ENCODE data around the gene UBTD1. TPM values are rescaled to one million over a fixed set of nuclear protein-coding genes. Genes with fewer than 3 reads are reported as not detected.
A peak's percentile ranks its signal among the peaks of the same experiment; 100 is the strongest.
"Not testable (repeated sequence)": the region's sequence is repeated elsewhere in the genome, so short reads cannot be mapped to it uniquely, and the experiment has no call there.

UBTD1 gene
- polyA plus RNA-seq, 3 donors from 2014 or later: 1.7 to 3.2 (median 2.9) TPM

- Mint-ChIP-seq H3K9me3 (no peaks in the 10 kb centered on the region), H3K4me1 (no peaks in the 10 kb centered on the region), H3K27me3 (ENCODE audit: low read depth in 3 of 3) (peaks cover 0 to 2% (median 0%) of the 10 kb centered on the region in 3 donors), H3K27ac (peak overlapping the region in 1 of 6 donors; percentile 7), H3K36me3 (no peaks in the 10 kb centered on the region), H3K4me3 (no peak overlapping the region)
- no peak for DNase-seq
These were observed 75.8 kb downstream of the UBTD1 start for GRCh38 chr10:97574374-97575126.

GRCh38 chr10:97575127-97575668 is 76.5 kb downstream of the UBTD1 start:
- H3K27ac Mint-ChIP-seq: no peak overlapping the region
- H3K36me3 Mint-ChIP-seq: no peaks in the 10 kb centered on the region
- no peak for DNase-seq
- no peak overlapping the region for H3K4me3 Mint-ChIP-seq
- H3K9me3 Mint-ChIP-seq: no peaks in the 10 kb centered on the region
- H3K4me1 Mint-ChIP-seq: no peaks in the 10 kb centered on the region
- H3K27me3 Mint-ChIP-seq (ENCODE audit: low read depth in 3 of 3): peaks cover 0 to 2% (median 0%) of the 10 kb centered on the region in 3 donors

GRCh38 chr10:97576487-97576886 is 77.8 kb downstream of the UBTD1 start:
- not testable (repeated sequence) for H3K27me3 Mint-ChIP-seq (ENCODE audit: low read depth in 3 of 3); DNase-seq

GRCh38 chr10:97577701-97578100 is 79.0 kb downstream of the UBTD1 start:
- no peak overlapping the region for H3K4me3 Mint-ChIP-seq
- H3K4me1 Mint-ChIP-seq: no peaks in the 10 kb centered on the region
- H3K9me3 Mint-ChIP-seq: no peaks in the 10 kb centered on the region
- H3K27ac Mint-ChIP-seq: no peak overlapping the region
- H3K36me3 Mint-ChIP-seq: no peaks in the 10 kb centered on the region
- DNase-seq: no peak
- H3K27me3 Mint-ChIP-seq (ENCODE audit: low read depth in 3 of 3): peaks cover 0 to 4% (median 4%) of the 10 kb centered on the region in 3 donors

More at GRCh38 chr10:97576487-97576886, 77.8 kb downstream of the UBTD1 start:
- H3K36me3 Mint-ChIP-seq, H3K9me3 Mint-ChIP-seq, H3K4me3 Mint-ChIP-seq, H3K27ac Mint-ChIP-seq, H3K4me1 Mint-ChIP-seq: not testable (repeated sequence)

- no peak for DNase-seq
- Mint-ChIP-seq H3K4me3 (no peak overlapping the region), H3K36me3 (no peaks in the 10 kb centered on the region), H3K9me3 (no peaks in the 10 kb centered on the region), H3K27me3 (ENCODE audit: low read depth in 3 of 3) (peaks cover 0 to 5% (median 4%) of the 10 kb centered on the region in 3 donors), H3K27ac (no peak overlapping the region), H3K4me1 (no peaks in the 10 kb centered on the region)
These were observed 79.6 kb downstream of the UBTD1 start for GRCh38 chr10:97578171-97578844.

GRCh38 chr10:97580421-97581367 is 82.0 kb downstream of the UBTD1 start:
- Mint-ChIP-seq H3K9me3 (no peaks in the 10 kb centered on the region), H3K27me3 (ENCODE audit: low read depth in 3 of 3) (peaks cover 0 to 8% (median 6%) of the 10 kb centered on the region in 3 donors), H3K27ac (peak overlapping the region in 1 of 6 donors; percentile 56), H3K4me1 (no peaks in the 10 kb centered on the region), H3K4me3 (no peak overlapping the region), H3K36me3 (no peaks in the 10 kb centered on the region)
- no peak for DNase-seq

GRCh38 chr10:97582169-97582568 is 83.4 kb downstream of the UBTD1 start:
- H3K4me3 Mint-ChIP-seq: no peak overlapping the region
- H3K4me1 Mint-ChIP-seq: no peaks in the 10 kb centered on the region
- H3K27me3 Mint-ChIP-seq (ENCODE audit: low read depth in 3 of 3): peaks cover 0 to 8% (median 6%) of the 10 kb centered on the region in 3 donors

GRCh38 chr10:97583476-97583875 is 84.8 kb downstream of the UBTD1 start:
- Mint-ChIP-seq H3K4me1 (no peaks in the 10 kb centered on the region), H3K36me3 (no peaks in the 10 kb centered on the region), H3K27ac (no peak overlapping the region), H3K4me3 (no peak overlapping the region), H3K27me3 (ENCODE audit: low read depth in 3 of 3) (peaks cover 0 to 6% (median 6%) of the 10 kb centered on the region in 3 donors), H3K9me3 (no peaks in the 10 kb centered on the region)
- no peak for DNase-seq

More at GRCh38 chr10:97582169-97582568, 83.4 kb downstream of the UBTD1 start:
- Mint-ChIP-seq H3K27ac (no peak overlapping the region), H3K9me3 (no peaks in the 10 kb centered on the region), H3K36me3 (no peaks in the 10 kb centered on the region)
- DNase-seq: no peak

- DNase-seq: no peak
- Mint-ChIP-seq H3K27ac (no peak within 1 kb of the TSS), H3K4me1 (peaks cover 0 to 3% of the 10 kb centered on the region in 2 donors), H3K27me3 (ENCODE audit: low read depth in 3 of 3) (peaks cover 0 to 6% (median 6%) of the 10 kb centered on the region in 3 donors), H3K36me3 (no peaks in the 10 kb centered on the region), H3K4me3 (no peak within 1 kb of the TSS), H3K9me3 (no peaks in the 10 kb centered on the region)
These were observed 85.5 kb downstream of the UBTD1 start, which contains the start of gene HOGA1 for GRCh38 chr10:97584060-97584797. Gene HOGA1, plus strand, starts transcription at chr10:97584389. Its CDS starts 315 bp downstream, at chr10:97584704.

- Mint-ChIP-seq H3K4me1 (peaks cover 5 to 10% of the 10 kb centered on the region in 2 donors), H3K9me3 (no peaks in the 10 kb centered on the region), H3K4me3 (no peak overlapping the region), H3K27ac (no peak overlapping the region), H3K27me3 (ENCODE audit: low read depth in 3 of 3) (peaks cover 0 to 6% (median 6%) of the 10 kb centered on the region in 3 donors), H3K36me3 (no peaks in the 10 kb centered on the region)
- DNase-seq: no peak
These were observed 86.2 kb downstream of the UBTD1 start for GRCh38 chr10:97584798-97585438.

- Mint-ChIP-seq H3K27ac (no peak overlapping the region), H3K9me3 (no peaks in the 10 kb centered on the region), H3K36me3 (no peaks in the 10 kb centered on the region), H3K4me1 (peaks cover 10 to 15% of the 10 kb centered on the region in 2 donors), H3K27me3 (ENCODE audit: low read depth in 3 of 3) (peaks cover 5 to 9% (median 6%) of the 10 kb centered on the region in 3 donors), H3K4me3 (no peak overlapping the region)
- DNase-seq: no peak
These were observed 86.7 kb downstream of the UBTD1 start for GRCh38 chr10:97585439-97585811.

GRCh38 chr10:97587183-97587582 is 88.5 kb downstream of the UBTD1 start:
- Mint-ChIP-seq H3K4me1 (peaks cover 23 to 29% of the 10 kb centered on the region in 2 donors), H3K27ac (peak overlapping the region in 1 of 6 donors; percentile 28), H3K9me3 (no peaks in the 10 kb centered on the region), H3K27me3 (ENCODE audit: low read depth in 3 of 3) (peaks cover 5 to 7% (median 6%) of the 10 kb centered on the region in 3 donors), H3K36me3 (no peaks in the 10 kb centered on the region), H3K4me3 (no peak overlapping the region)
- DNase-seq: no peak

Measured in immature natural killer cell (primary cell).